Activated CD4-positive, alpha-beta T cell treated with anti-CD3 and anti-CD28 coated beads for 48 hours (primary cell): ENCODE data around the gene WDFY2.
A peak's percentile ranks its signal among the peaks of the same experiment; 100 is the strongest.

Source experiments
- DNase-seq: peaks from one replicate; pipeline ENCODE4 v3.0.0-alpha.2; 2020

WDFY2 gene

GRCh38 chr13:51803422-51804294 is 219.4 kb downstream of the WDFY2 start, which contains the start of gene DHRS12:
Gene DHRS12, minus strand, starts transcription at chr13:51804163. Its CDS starts 4,504 bp downstream, at chr13:51799659.
- peak; percentile 85 for DNase-seq

- DNase-seq: peak; percentile 57
These were observed 220.3 kb downstream of the WDFY2 start for GRCh38 chr13:51804295-51805172.

- no peak for DNase-seq
These were observed 221.1 kb downstream of the WDFY2 start for GRCh38 chr13:51805313-51805712.

- no peak for DNase-seq
These were observed 221.7 kb downstream of the WDFY2 start for GRCh38 chr13:51805925-51806324.

GRCh38 chr13:51806566-51806965 is 222.3 kb downstream of the WDFY2 start:
- no peak for DNase-seq

DNA sequence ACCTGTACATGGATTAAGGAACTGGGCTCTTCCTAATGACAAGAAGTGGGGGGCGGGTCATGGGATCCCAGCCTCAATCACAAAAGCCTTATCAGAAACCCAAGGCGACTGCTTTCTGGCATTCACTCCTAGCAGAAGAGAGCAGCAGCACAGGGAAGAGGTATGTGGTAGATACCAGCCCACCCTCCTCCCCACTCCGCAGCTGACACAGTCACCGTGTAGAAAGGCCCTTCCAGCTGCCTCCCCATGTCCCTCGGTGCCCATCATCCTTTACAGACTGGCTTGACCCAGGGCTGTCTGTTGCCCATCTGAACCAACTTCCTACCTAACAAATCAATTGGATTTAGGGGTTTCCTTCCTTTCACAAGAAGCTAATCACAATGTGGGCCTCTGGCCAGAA is 222.8 kb downstream of the WDFY2 start:
- no peak for DNase-seq

- no peak for DNase-seq
These were observed 224.5 kb downstream of the WDFY2 start for GRCh38 chr13:51808811-51809210.

GRCh38 chr13:51811046-51811445 is 226.8 kb downstream of the WDFY2 start:
- no peak for DNase-seq

- DNase-seq: no peak
These were observed 227.7 kb downstream of the WDFY2 start for GRCh38 chr13:51811920-51812451.

- no peak for DNase-seq
These were observed 229.8 kb downstream of the WDFY2 start for GRCh38 chr13:51814071-51814470.

DNA sequence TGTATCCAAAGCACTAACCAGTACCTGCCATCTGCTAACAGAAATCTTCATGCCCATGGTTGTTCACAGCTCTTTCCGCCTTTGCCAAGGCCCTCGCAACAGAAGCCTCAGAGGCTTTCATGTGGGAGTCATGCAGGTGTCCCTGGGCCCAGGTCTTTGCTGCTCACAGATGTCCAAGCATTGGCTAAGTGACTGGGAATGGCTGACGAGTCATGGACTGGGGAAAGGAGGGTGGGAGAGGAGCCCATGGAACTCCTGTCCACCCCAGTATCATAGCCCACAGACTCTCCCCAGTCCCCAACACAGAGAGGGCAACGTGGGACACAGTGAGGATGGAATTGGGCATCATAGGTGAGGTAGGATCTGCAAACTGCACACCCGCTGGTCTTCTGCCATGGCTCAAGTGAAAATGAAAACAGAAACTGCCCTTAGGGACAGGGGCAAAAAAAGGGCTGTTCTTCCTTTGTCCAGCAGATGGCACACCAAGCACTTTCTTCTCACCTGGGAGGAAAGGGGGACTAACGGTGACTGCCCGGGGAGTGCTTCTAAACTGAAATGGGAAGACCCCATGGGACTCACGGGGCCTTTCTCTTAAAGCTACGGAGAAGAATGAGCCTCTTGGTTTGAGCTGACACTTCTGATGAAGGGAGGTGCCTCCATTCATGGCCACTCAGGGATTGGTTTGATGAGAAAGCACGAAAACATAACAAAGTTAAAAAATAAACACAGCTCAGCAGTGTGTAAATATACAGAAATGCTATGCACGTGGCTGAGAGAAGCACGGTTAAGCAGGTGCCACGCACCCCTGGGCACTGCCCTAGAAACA is 230.8 kb downstream of the WDFY2 start:
- peak; percentile 81 for DNase-seq

- DNase-seq: no peak
These were observed 231.6 kb downstream of the WDFY2 start for GRCh38 chr13:51815848-51816247.

DNA sequence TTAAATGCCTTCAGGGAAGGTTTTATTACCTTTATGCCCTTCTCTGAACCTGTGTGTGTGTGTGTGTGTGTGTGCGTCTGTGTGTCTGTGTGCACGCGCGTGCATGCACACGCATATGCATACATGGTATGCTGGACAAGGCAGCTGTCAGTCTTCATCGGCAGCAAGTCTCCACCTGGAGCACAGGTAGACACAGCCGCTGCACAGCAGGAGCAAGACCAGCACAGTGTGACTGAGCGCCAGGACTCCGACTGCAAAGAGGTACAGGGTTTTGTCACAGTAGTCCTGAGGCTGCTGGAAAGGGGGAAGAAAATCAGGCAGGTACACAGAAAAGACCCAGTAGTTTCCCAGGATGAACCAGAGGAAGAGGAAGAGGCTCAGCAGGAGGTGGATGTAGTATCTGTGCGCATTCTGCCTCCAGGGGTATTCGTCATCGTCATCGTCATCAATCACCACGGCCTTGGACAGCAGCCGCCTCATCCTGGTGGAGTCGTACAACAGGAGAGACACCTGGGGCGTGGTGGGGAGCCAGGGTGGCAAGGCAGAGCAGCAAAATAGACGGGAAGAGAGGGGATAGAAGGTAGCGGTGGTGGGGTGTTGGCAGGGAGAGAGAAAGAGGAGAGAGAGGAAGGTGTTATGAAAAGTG is 232.5 kb downstream of the WDFY2 start:
- no peak for DNase-seq
